ENCODE results near the gene LDLRAD4.

Gene LDLRAD4

DNA sequence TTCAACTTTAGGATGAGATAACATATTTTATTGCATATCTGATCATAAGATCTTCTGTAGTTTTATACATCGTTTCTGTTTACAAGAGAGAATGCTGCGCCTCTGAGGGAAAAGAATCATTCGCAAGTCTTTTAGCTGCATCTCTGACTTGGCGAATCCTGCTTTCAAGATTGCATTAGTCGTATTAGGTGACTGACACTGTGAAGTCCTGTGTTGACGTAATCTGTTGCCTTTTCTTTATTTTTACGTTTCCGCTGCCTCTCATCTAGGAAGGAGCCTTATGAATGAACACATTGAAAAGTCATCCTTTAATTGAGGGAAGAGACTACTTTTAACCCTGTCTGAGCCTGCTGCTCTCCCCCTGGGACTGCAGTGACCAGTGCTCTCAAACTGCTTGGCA is 101.5 kb downstream of the LDLRAD4 start:
- TF ChIP-seq OSR1 (CRISPR knock-in tag; IDR thresholded peaks at IDR 0.05): no peak
- no peak for TF ChIP-seq ESRRG (CRISPR knock-in tag; IDR thresholded peaks at IDR 0.05)
- TF ChIP-seq TCF4 (CRISPR knock-in tag; IDR thresholded peaks at IDR 0.05; ENCODE audit: borderline replicate concordance): no peak
- TF ChIP-seq CREB5 (CRISPR knock-in tag; IDR thresholded peaks at IDR 0.05; ENCODE audit: low read depth): no peak
- no peak for TF ChIP-seq BACH2 (CRISPR knock-in tag; IDR thresholded peaks at IDR 0.05; ENCODE audit: borderline replicate concordance)
- no peak for TF ChIP-seq TSHZ2 (CRISPR knock-in tag; IDR thresholded peaks at IDR 0.05)
- no peak for TF ChIP-seq ZNF70 (CRISPR knock-in tag; IDR thresholded peaks at IDR 0.05)
- TF ChIP-seq ZFP30 (CRISPR knock-in tag; IDR thresholded peaks at IDR 0.05): no peak
- no peak for TF ChIP-seq ZNF565 (CRISPR knock-in tag; conservative IDR thresholded peaks at IDR 0.05; ENCODE audit: low read depth)
- TF ChIP-seq, protein P1, sequence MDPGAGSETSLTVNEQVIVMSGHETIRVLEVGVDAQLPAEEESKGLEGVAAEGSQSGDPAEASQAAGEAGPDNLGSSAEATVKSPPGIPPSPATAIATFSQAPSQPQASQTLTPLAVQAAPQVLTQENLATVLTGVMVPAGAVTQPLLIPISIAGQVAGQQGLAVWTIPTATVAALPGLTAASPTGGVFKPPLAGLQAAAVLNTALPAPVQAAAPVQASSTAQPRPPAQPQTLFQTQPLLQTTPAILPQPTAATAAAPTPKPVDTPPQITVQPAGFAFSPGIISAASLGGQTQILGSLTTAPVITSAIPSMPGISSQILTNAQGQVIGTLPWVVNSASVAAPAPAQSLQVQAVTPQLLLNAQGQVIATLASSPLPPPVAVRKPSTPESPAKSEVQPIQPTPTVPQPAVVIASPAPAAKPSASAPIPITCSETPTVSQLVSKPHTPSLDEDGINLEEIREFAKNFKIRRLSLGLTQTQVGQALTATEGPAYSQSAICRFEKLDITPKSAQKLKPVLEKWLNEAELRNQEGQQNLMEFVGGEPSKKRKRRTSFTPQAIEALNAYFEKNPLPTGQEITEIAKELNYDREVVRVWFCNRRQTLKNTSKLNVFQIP (CRISPR knock-in tag; IDR thresholded peaks at IDR 0.05; ENCODE audit: borderline replicate concordance, low read depth): no peak
- TF ChIP-seq TOX (CRISPR knock-in tag; IDR thresholded peaks at IDR 0.05; ENCODE audit: borderline replicate concordance): no peak
- no peak for TF ChIP-seq CSRNP3 (CRISPR knock-in tag; IDR thresholded peaks at IDR 0.05)
- no peak for ATAC-seq

DNA sequence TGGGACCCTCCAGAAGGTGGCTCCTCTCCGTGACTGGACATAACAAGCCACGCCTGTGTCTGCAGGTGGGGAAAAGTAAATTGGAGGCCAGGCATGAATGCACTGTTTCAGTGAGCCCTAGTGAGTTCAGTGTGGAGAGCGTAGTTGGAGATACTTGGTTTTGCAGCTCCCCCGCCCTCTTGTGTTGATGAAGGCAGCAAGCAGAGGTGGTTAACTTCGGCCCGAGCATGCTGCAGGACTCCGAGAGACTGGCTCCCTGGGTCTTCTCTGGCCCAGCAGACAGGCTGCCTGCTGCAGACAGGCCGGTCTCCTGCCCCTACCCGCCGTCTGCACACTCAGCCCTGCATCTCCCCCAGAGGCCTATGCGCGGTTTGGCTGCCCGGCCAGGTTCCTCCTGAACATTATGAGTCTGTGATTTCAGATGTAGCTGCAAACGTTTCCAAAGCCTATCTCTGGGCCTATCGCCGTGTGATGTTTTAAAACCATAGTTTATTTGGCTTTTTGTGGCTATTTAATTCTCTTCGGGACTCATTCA is 102.4 kb downstream of the LDLRAD4 start:
- ATAC-seq: no peak
- TF ChIP-seq ZFP30 (CRISPR knock-in tag; IDR thresholded peaks at IDR 0.05): no peak
- TF ChIP-seq ZC3H10 (CRISPR knock-in tag; IDR thresholded peaks at IDR 0.05): no peak
- TF ChIP-seq ESRRG (CRISPR knock-in tag; IDR thresholded peaks at IDR 0.05): no peak
- TF ChIP-seq ISL1 (CRISPR knock-in tag; IDR thresholded peaks at IDR 0.05): no peak
- no peak for TF ChIP-seq PPARA (CRISPR knock-in tag; IDR thresholded peaks at IDR 0.05; ENCODE audit: borderline replicate concordance)
- no peak for TF ChIP-seq TOX (CRISPR knock-in tag; IDR thresholded peaks at IDR 0.05; ENCODE audit: borderline replicate concordance)

DNA sequence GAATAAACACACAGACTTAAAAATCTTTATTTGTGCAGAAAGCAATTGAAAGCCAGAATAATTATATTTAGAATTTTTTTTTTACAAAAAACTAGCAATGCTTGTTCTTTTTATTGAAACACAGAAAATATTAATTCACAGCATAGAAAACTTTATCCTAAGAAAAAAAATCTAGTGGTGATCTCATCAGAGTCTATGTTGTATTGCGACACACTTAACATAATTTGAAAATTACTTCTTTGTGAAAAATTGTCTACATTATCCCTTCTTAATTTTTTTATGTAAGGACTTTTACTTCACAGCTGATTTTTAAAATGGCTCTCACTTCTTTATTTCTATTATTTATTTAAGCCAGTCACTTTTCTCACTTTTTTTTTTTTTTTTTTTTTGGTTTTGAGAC is 103.4 kb downstream of the LDLRAD4 start:
- TF ChIP-seq ZC3H10 (CRISPR knock-in tag; IDR thresholded peaks at IDR 0.05): no peak
- TF ChIP-seq ISL1 (CRISPR knock-in tag; IDR thresholded peaks at IDR 0.05): 0 out of 2 replicates have a peak, but pooled peaks have one; percentile 27
- no peak for TF ChIP-seq ZNF565 (CRISPR knock-in tag; conservative IDR thresholded peaks at IDR 0.05; ENCODE audit: low read depth)
- TF ChIP-seq, protein P1 (CRISPR knock-in tag; IDR thresholded peaks at IDR 0.05; ENCODE audit: borderline replicate concordance, low read depth): no peak
- TF ChIP-seq OSR1 (CRISPR knock-in tag; IDR thresholded peaks at IDR 0.05): no peak
- ATAC-seq: no peak

GRCh38 chr18:13323186-13323585 is 104.6 kb downstream of the LDLRAD4 start:
- ATAC-seq: no peak
- TF ChIP-seq TOX (CRISPR knock-in tag; IDR thresholded peaks at IDR 0.05; ENCODE audit: borderline replicate concordance) (no peak), ZFP3 (CRISPR knock-in tag; IDR thresholded peaks at IDR 0.05) (no peak), ZNF70 (CRISPR knock-in tag; IDR thresholded peaks at IDR 0.05) (no peak), SNAI2 (CRISPR knock-in tag; IDR thresholded peaks at IDR 0.05) (no peak), GLIS3 (CRISPR knock-in tag; IDR thresholded peaks at IDR 0.05) (no peak), ZNF8 (CRISPR knock-in tag; IDR thresholded peaks at IDR 0.05) (no peak), CSRNP3 (CRISPR knock-in tag; IDR thresholded peaks at IDR 0.05) (no peak), TCF4 (CRISPR knock-in tag; IDR thresholded peaks at IDR 0.05; ENCODE audit: borderline replicate concordance) (no peak), TSHZ2 (CRISPR knock-in tag; IDR thresholded peaks at IDR 0.05) (no peak), ZFP30 (CRISPR knock-in tag; IDR thresholded peaks at IDR 0.05) (no peak)
- TF ChIP-seq, protein P1 (CRISPR knock-in tag; IDR thresholded peaks at IDR 0.05; ENCODE audit: borderline replicate concordance, low read depth): no peak

All from SK-N-SH treated with all-trans-retinoic acid at 6 μM for 48 hours (cell line).